HG02852 (cell line): ENCODE data around the gene REG3G.

Experiments
- ATAC-seq: cut with Tn5 transposase; IDR thresholded peaks from one replicate; pipeline ENCODE4 v1.9.1; 2021; ENCODE audit warnings: mild to moderate bottlenecking, moderate library complexity; ENCODE audit not compliant: unreplicated experiment

REG3G gene

GRCh38 chr2:79025421-79025820, at the start of gene REG3G:
Gene REG3G (plus strand): TSS chr2:79025702. CDS start chr2:79026094, 392 bp downstream.
- no peak for ATAC-seq

- ATAC-seq = peak; percentile 96
Observed at GRCh38 chr2:78977661-78978145, 47.8 kb upstream of the REG3G start.

GRCh38 chr2:78978340-78978739, 47.2 kb upstream of the REG3G start:
- ATAC-seq = no peak

GRCh38 chr2:78979380-78980151, 45.9 kb upstream of the REG3G start:
- peak; percentile 31 for ATAC-seq

- no peak for ATAC-seq
Observed at GRCh38 chr2:78980152-78980465, 45.4 kb upstream of the REG3G start.

GRCh38 chr2:78980871-78981270, 44.6 kb upstream of the REG3G start:
- ATAC-seq = no peak

- ATAC-seq = no peak
Observed at GRCh38 chr2:78982638-78983330, 42.7 kb upstream of the REG3G start.

GRCh38 chr2:78984386-78984785, 41.1 kb upstream of the REG3G start:
- no peak for ATAC-seq

- ATAC-seq = no peak
Observed at GRCh38 chr2:78985558-78985957, 39.9 kb upstream of the REG3G start.

GRCh38 chr2:78989051-78989450, 36.5 kb upstream of the REG3G start:
- no peak for ATAC-seq

GRCh38 chr2:78992451-78992806, 33.1 kb upstream of the REG3G start:
- ATAC-seq = peak; percentile 36

GRCh38 chr2:78992807-78993517, 32.5 kb upstream of the REG3G start:
- peak; percentile 28 for ATAC-seq

GRCh38 chr2:78993518-78994148, 31.9 kb upstream of the REG3G start:
- ATAC-seq = no peak

- ATAC-seq = no peak
Observed at GRCh38 chr2:78994789-78995188, 30.7 kb upstream of the REG3G start.

- ATAC-seq = no peak
Observed at GRCh38 chr2:78999406-78999805, 26.1 kb upstream of the REG3G start.

- no peak for ATAC-seq
Observed at GRCh38 chr2:79000008-79000576, 25.4 kb upstream of the REG3G start.

- no peak for ATAC-seq
Observed at GRCh38 chr2:79001285-79001684, 24.2 kb upstream of the REG3G start.

- ATAC-seq = no peak
Observed at GRCh38 chr2:79004680-79005079, 20.8 kb upstream of the REG3G start.

GRCh38 chr2:79005216-79005615, 20.3 kb upstream of the REG3G start:
- no peak for ATAC-seq

GRCh38 chr2:79009388-79009787, 16.1 kb upstream of the REG3G start:
- ATAC-seq = no peak

GRCh38 chr2:79011496-79011895, 14.0 kb upstream of the REG3G start:
- ATAC-seq = no peak
